Measurements from ENCODE around the gene ZNF697. TPM values are rescaled to one million over a fixed set of nuclear protein-coding genes. Genes with fewer than 3 reads are reported as not detected.
A peak's percentile ranks its signal among the peaks of the same experiment; 100 is the strongest.

The ZNF697 gene
- total and polyA plus RNA-seq, 2 of the 4 experiments (the other 2 are of a cell fraction), result 6.2 to 10.2 TPM

DNA sequence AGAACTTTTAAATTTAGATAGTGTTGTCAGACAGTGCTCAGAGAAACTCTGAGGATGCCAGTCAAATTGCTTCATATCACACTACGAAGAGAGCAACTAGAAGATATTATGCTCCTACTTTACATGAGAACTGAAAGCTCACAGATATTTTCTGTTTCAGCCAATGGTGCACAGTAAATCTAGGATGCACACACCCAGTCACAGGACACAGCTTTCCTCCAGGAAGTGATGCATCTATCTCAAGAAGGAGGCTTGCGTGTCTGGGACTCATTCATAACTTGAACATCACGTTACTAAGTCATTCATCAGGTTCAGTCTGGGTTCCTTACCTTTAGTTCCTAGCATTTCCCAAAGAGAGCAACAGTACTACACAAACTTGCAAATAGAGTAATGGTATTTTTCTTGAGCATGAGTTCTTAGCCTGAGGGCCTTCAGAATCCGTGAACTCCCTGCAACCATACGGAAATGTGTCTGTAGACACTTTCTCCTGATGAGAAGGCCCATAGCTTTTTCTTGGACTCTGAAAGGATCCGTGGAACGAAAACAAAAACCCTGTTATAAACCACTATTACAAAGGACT lies 12.2 kb downstream of the ZNF697 start:
- peak overlapping the region; percentile 2 for H2BK5ac ChIP-seq (ENCODE audit: low read depth, low read length, poor library complexity, severe bottlenecking)
- H2AFZ ChIP-seq (replicated peaks; ENCODE audit: low read length, poor library complexity), result no peak overlapping the region
- H2BK120ac ChIP-seq (ENCODE audit: low read depth, low read length), result no peak overlapping the region
- H3K4me3 ChIP-seq (ENCODE audit: insufficient read depth, low read depth, low read length), result no peak overlapping the region
- H4K8ac ChIP-seq (ENCODE audit: low read depth in 2 of 2, low read length in 2 of 2), result no peak overlapping the region
- H3K14ac ChIP-seq (replicated peaks; ENCODE audit: low read depth, low read length), result no peak overlapping the region
- peak; percentile 64 for DNase-seq
- intact Hi-C loops (cut with micrococcal nuclease), result no loop called here
- peak overlapping the region; percentile 13; the same call in 1 of the 2 replicates for H3K4ac ChIP-seq (ENCODE audit: low read depth, low read length)
- H2AK5ac ChIP-seq (ENCODE audit: low read depth, low read length), result no peak overlapping the region; the same call in 1 of the 2 replicates
- no peaks in the 10 kb centered on the region for H3K27me3 ChIP-seq (ENCODE audit: control insufficient read depth, insufficient read depth, low read length)
- H3K27ac ChIP-seq (ENCODE audit: insufficient read depth, low read length), result no peak overlapping the region
- no TSS peak for BruUV-seq (replicated peaks)
- peaks cover 5% of the 10 kb centered on the region for H3K36me3 ChIP-seq (ENCODE audit: control insufficient read depth, insufficient read depth, low read length)
- H3K4me1 ChIP-seq (ENCODE audit: control insufficient read depth, insufficient read depth, low read length), result peaks cover 45% of the 10 kb centered on the region
- H2AK9ac ChIP-seq (replicated peaks; ENCODE audit: low read depth, low read length, poor library complexity), result no peak overlapping the region
- CTCF ChIA-PET, result interaction anchor here (1.0 to 1.2 kb wide), 2 partner anchors 11 to 13 kb away, joined by 3 to 4 read pairs; partner anchors contain the start of gene ZNF697
- peak overlapping the region; percentile 55; the same call in 1 of the 2 replicates for H3K4me2 ChIP-seq (ENCODE audit: low read depth, low read length)
- POLR2A ChIA-PET (ENCODE audit: unreplicated experiment), result no interaction called here
- H3K9me3 ChIP-seq (ENCODE audit: control insufficient read depth, insufficient read depth, low read length), result no peaks in the 10 kb centered on the region
- H3K79me1 ChIP-seq (ENCODE audit: low read depth in 1 of 2, low read length in 2 of 2), result peaks cover 41 to 85% of the 10 kb centered on the region in 2 experiments
- H3K56ac ChIP-seq (ENCODE audit: extremely low read depth, insufficient read depth, low read length), result no peak overlapping the region
- dilution Hi-C loops (cut with HindIII; ENCODE audit: low sequenced_read_pairs, unreplicated experiment), result no loop called here
- H2BK20ac ChIP-seq (ENCODE audit: low read depth, low read length), result no peak overlapping the region
- no peak overlapping the region for H3K18ac ChIP-seq (ENCODE audit: low read depth, low read length)
- TF ChIP-seq RFX5 (IDR thresholded peaks at IDR 0.05; ENCODE audit: low read depth, low read length) (no peak), MXI1 (IDR thresholded peaks at IDR 0.05; ENCODE audit: borderline replicate concordance, low read depth, low read length) (no peak), RAD21 (IDR thresholded peaks at IDR 0.05; ENCODE audit: low read length) (no peak), CHD1 (IDR thresholded peaks at IDR 0.05; ENCODE audit: low read depth, low read length) (no peak), SMC3 (IDR thresholded peaks at IDR 0.05; ENCODE audit: low read depth, low read length) (no peak), RCOR1 (IDR thresholded peaks at IDR 0.05; ENCODE audit: insufficient replicate concordance, low read length) (no peak), NFE2L2 (IDR thresholded peaks at IDR 0.05; ENCODE audit: low read depth, low read length) (no peak), FOS (IDR thresholded peaks at IDR 0.05; ENCODE audit: low read depth, low read length) (no peak), MAZ (IDR thresholded peaks at IDR 0.05; ENCODE audit: borderline replicate concordance, low read depth, low read length) (no peak), POLR2A (IDR thresholded peaks at IDR 0.05; ENCODE audit: low read depth, low read length) (no peak), CEBPB (IDR thresholded peaks at IDR 0.05; ENCODE audit: low read depth, low read length) (no peak), MAFK (IDR thresholded peaks at IDR 0.05; ENCODE audit: low read depth, low read length) (no peak), BHLHE40 (IDR thresholded peaks at IDR 0.05; ENCODE audit: low read depth, low read length) (no peak)
- TF ChIP-seq, protein P1, sequence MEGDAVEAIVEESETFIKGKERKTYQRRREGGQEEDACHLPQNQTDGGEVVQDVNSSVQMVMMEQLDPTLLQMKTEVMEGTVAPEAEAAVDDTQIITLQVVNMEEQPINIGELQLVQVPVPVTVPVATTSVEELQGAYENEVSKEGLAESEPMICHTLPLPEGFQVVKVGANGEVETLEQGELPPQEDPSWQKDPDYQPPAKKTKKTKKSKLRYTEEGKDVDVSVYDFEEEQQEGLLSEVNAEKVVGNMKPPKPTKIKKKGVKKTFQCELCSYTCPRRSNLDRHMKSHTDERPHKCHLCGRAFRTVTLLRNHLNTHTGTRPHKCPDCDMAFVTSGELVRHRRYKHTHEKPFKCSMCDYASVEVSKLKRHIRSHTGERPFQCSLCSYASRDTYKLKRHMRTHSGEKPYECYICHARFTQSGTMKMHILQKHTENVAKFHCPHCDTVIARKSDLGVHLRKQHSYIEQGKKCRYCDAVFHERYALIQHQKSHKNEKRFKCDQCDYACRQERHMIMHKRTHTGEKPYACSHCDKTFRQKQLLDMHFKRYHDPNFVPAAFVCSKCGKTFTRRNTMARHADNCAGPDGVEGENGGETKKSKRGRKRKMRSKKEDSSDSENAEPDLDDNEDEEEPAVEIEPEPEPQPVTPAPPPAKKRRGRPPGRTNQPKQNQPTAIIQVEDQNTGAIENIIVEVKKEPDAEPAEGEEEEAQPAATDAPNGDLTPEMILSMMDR (conservative IDR thresholded peaks at IDR 0.05; ENCODE audit: low read depth, low read length), result no peak
- TF ChIP-seq, protein P2, sequence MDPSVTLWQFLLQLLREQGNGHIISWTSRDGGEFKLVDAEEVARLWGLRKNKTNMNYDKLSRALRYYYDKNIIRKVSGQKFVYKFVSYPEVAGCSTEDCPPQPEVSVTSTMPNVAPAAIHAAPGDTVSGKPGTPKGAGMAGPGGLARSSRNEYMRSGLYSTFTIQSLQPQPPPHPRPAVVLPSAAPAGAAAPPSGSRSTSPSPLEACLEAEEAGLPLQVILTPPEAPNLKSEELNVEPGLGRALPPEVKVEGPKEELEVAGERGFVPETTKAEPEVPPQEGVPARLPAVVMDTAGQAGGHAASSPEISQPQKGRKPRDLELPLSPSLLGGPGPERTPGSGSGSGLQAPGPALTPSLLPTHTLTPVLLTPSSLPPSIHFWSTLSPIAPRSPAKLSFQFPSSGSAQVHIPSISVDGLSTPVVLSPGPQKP (IDR thresholded peaks at IDR 0.05; ENCODE audit: borderline replicate concordance, low read depth, low read length), result no peak
- TF ChIP-seq, protein P3, sequence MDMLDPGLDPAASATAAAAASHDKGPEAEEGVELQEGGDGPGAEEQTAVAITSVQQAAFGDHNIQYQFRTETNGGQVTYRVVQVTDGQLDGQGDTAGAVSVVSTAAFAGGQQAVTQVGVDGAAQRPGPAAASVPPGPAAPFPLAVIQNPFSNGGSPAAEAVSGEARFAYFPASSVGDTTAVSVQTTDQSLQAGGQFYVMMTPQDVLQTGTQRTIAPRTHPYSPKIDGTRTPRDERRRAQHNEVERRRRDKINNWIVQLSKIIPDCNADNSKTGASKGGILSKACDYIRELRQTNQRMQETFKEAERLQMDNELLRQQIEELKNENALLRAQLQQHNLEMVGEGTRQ (IDR thresholded peaks at IDR 0.05; ENCODE audit: low read depth, low read length), result no peak
- H4K20me1 ChIP-seq (ENCODE audit: insufficient read depth, low read length), result peaks cover 68% of the 10 kb centered on the region
- H4K5ac ChIP-seq (ENCODE audit: low read depth, low read length), result no peak overlapping the region
- no peak for ATAC-seq (ENCODE audit: low read depth)
- in situ Hi-C loops (cut with MboI; ENCODE audit: low sequenced_read_pairs), result no loop called here
- no peak overlapping the region for H3K9ac ChIP-seq (ENCODE audit: low read depth, low read length)
- WGBS, 2 experiments (ENCODE audit: extremely low coverage in 2 of 2, insufficient read length in 1 of 2), result no CpG with 5 or more reads among the region's 7 CpGs
- H3K23ac ChIP-seq (ENCODE audit: low read depth, low read length), result peak overlapping the region; percentile 56; the same call in 1 of the 2 replicates
- H2BK15ac ChIP-seq (ENCODE audit: low read depth, low read length), result 0 out of 3 replicates have a peak overlapping the region, but pooled peaks have one; percentile 24
- 0 out of 2 replicates have a peak overlapping the region, but pooled peaks have one; percentile 10 for H4K91ac ChIP-seq (ENCODE audit: insufficient read depth, low read depth, low read length)
- H3K9me1 ChIP-seq (ENCODE audit: insufficient read depth, low read length), result peaks cover 42% of the 10 kb centered on the region

Data from IMR-90 (cell line).